ENCODE measurements around the gene TPGS2. TPM values are rescaled to one million over a fixed set of nuclear protein-coding genes. Genes with fewer than 3 reads are reported as not detected.

Gene TPGS2
- total and polyA plus RNA-seq, 2 of the 8 experiments (the other 6 are each of a cell fraction or from before 2014, with no cell fraction given) = 151 to 273 TPM

GRCh38 chr18:36758623-36759022 is 70.2 kb downstream of the TPGS2 start (continued):
- TF ChIP-seq ZNF274 (IDR thresholded peaks at IDR 0.05; ENCODE audit: borderline replicate concordance, extremely low read depth, low read length) = no peak
- TF ChIP-seq ATF2 (IDR thresholded peaks at IDR 0.05; ENCODE audit: low read length) = no peak
- TF ChIP-seq CEBPB (IDR thresholded peaks at IDR 0.05; ENCODE audit: low read depth, low read length) = no peak
- no peak for TF ChIP-seq SIX5 (IDR thresholded peaks at IDR 0.05; ENCODE audit: low read depth, low read length)
- TF ChIP-seq, protein P1, sequence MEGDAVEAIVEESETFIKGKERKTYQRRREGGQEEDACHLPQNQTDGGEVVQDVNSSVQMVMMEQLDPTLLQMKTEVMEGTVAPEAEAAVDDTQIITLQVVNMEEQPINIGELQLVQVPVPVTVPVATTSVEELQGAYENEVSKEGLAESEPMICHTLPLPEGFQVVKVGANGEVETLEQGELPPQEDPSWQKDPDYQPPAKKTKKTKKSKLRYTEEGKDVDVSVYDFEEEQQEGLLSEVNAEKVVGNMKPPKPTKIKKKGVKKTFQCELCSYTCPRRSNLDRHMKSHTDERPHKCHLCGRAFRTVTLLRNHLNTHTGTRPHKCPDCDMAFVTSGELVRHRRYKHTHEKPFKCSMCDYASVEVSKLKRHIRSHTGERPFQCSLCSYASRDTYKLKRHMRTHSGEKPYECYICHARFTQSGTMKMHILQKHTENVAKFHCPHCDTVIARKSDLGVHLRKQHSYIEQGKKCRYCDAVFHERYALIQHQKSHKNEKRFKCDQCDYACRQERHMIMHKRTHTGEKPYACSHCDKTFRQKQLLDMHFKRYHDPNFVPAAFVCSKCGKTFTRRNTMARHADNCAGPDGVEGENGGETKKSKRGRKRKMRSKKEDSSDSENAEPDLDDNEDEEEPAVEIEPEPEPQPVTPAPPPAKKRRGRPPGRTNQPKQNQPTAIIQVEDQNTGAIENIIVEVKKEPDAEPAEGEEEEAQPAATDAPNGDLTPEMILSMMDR (IDR thresholded peaks at IDR 0.05; ENCODE audit: control extremely low read depth in 1 of 3, insufficient read depth in 1 of 3, low read depth in 1 of 3, low read length in 3 of 3) = no peak

All from H1 (cell line).